ENCODE measurements around the gene SENP3. TPM values are rescaled to one million over a fixed set of nuclear protein-coding genes. Genes with fewer than 3 reads are reported as not detected.

SENP3 gene
- total and polyA plus RNA-seq, 2 of the 13 experiments (the other 11 are each of a cell fraction or from before 2014, with no cell fraction given), result 55.8 to 75.4 TPM

- peak; percentile 94 for ATAC-seq
- H2AFZ ChIP-seq (ENCODE audit: low read length), result peak within 1 kb of the TSS; percentile 62
- TF ChIP-seq STAG1 (CRISPR knock-in tag; IDR thresholded peaks at IDR 0.05) (0 out of 2 replicates have a peak, but pooled peaks have one; percentile 10), HES4 (CRISPR knock-in tag; IDR thresholded peaks at IDR 0.05; ENCODE audit: borderline replicate concordance) (peak; percentile 59; the same call in 1 of the 2 replicates), ZNF720 (CRISPR knock-in tag; IDR thresholded peaks at IDR 0.05) (no peak), MXI1 (IDR thresholded peaks at IDR 0.05; ENCODE audit: borderline replicate concordance, low read depth, low read length) (peak; percentile 34; the same call in 1 of the 3 replicates), TEAD3 (CRISPR knock-in tag; optimal IDR thresholded peaks at IDR 0.05; ENCODE audit: borderline replicate concordance) (peak; percentile 67), RAD21 (CRISPR knock-in tag; IDR thresholded peaks at IDR 0.05) (peak; percentile 58), SRSF1 (optimal IDR thresholded peaks at IDR 0.05; ENCODE audit: low read depth, low read length) (peak; percentile 67), POLR2A (IDR thresholded peaks at IDR 0.05; ENCODE audit: insufficient read depth in 1 of 2, low read depth in 2 of 2, low read length in 2 of 2) (peak in 1 of 2 experiments; percentile 64), NAIF1 (CRISPR knock-in tag; IDR thresholded peaks at IDR 0.05; ENCODE audit: borderline replicate concordance) (no peak), ZNF367 (CRISPR knock-in tag; IDR thresholded peaks at IDR 0.05; ENCODE audit: borderline replicate concordance) (no peak; the same call in 1 of the 2 replicates), ZNF205 (CRISPR knock-in tag; IDR thresholded peaks at IDR 0.05) (peak; percentile 78), BRF2 (CRISPR knock-in tag; IDR thresholded peaks at IDR 0.05) (no peak), ZNF12 (CRISPR knock-in tag; IDR thresholded peaks at IDR 0.05) (0 out of 2 replicates have a peak, but pooled peaks have one; percentile 3), BORCS8-MEF2B (CRISPR knock-in tag; IDR thresholded peaks at IDR 0.05) (0 out of 2 replicates have a peak, but pooled peaks have one; percentile 40), MNT (IDR thresholded peaks at IDR 0.05) (peak; percentile 35; the same call in 1 of the 2 replicates), ZSCAN5A (CRISPR knock-in tag; IDR thresholded peaks at IDR 0.05; ENCODE audit: borderline replicate concordance) (no peak), ZFP82 (CRISPR knock-in tag; IDR thresholded peaks at IDR 0.05; ENCODE audit: borderline replicate concordance) (peak; percentile 78; the same call in 1 of the 2 replicates), KMT2A (CRISPR knock-in tag; IDR thresholded peaks at IDR 0.05) (0 out of 2 replicates have a peak, but pooled peaks have one; percentile 16), SIN3A (IDR thresholded peaks at IDR 0.05; ENCODE audit: borderline replicate concordance, low read depth, low read length) (peak; percentile 32; the same call in 1 of the 2 replicates), TARDBP (CRISPR knock-in tag; IDR thresholded peaks at IDR 0.05) (no peak)
These were observed 52.9 kb downstream of the SENP3 start, which contains the start of gene FXR2 for GRCh38 chr17:7614425-7615264. Gene FXR2 (minus strand): TSS chr17:7614897. CDS start chr17:7614532, 365 bp downstream.

More at GRCh38 chr17:7614425-7615264, 52.9 kb downstream of the SENP3 start, which contains the start of gene FXR2:
- H3K9ac ChIP-seq (ENCODE audit: insufficient read depth, low read depth, low read length), result peak within 1 kb of the TSS; percentile 88
- 1% methylated on average over 25 of the region's 93 CpGs for WGBS (ENCODE audit: low lambda C conversion rate)
- H3K27me3 ChIP-seq (ENCODE audit: control insufficient read depth in 1 of 2, insufficient read depth in 2 of 2, low read length in 2 of 2), result no peaks in the 10 kb centered on the region
- CTCF ChIA-PET (ENCODE audit: low intra/inter-chr PET ratio, low total read pairs), result no interaction called here
- peaks cover 36% of the 10 kb centered on the region for H3K79me2 ChIP-seq (ENCODE audit: insufficient read depth, low read length)
- H3K27ac ChIP-seq (ENCODE audit: extremely low read length, insufficient read depth, low read length), result peak within 1 kb of the TSS; percentile 78
- H3K4me3 ChIP-seq (replicated peaks in 1 of 3; ENCODE audit: insufficient read depth in 1 of 3, low read depth in 2 of 3, low read length in 3 of 3), result peak within 1 kb of the TSS; percentile 64 to 92 (median 89)
- intact Hi-C loops (cut with micrococcal nuclease; ENCODE audit: unreplicated experiment), result loop anchor here (1.0 kb wide), 1 partner anchor 31 kb away; the partner anchor contains the start of gene MPDU1
- H3K4me2 ChIP-seq (ENCODE audit: low read depth, low read length), result peak within 1 kb of the TSS; percentile 90
- FAIRE-seq, result peak; percentile 93
- H4K20me1 ChIP-seq (ENCODE audit: insufficient read depth, low read length), result no peaks in the 10 kb centered on the region
- in situ Hi-C loops (cut with HindIII; ENCODE audit: extremely low pct_ligation_motif_present, low pct_unique_long_range_greater_than_20kb), result no loop called here
- peak; percentile 99 for DNase-seq (ENCODE audit: low spot score)
- peaks cover 53% of the 10 kb centered on the region for H3K4me1 ChIP-seq (ENCODE audit: insufficient read depth, low read length)
- no TSS peak for BruUV-seq (replicated peaks)
- no peaks in the 10 kb centered on the region for H3K9me3 ChIP-seq (ENCODE audit: low read length)
- H3K36me3 ChIP-seq (replicated peaks in 1 of 2; ENCODE audit: control insufficient read depth in 1 of 2, insufficient read depth in 2 of 2, low read length in 2 of 2), result peaks cover 1 to 15% of the 10 kb centered on the region in 2 experiments; a peak in 2 of 5 replicates
- POLR2A ChIA-PET, result interaction anchor here (0.6 to 3.1 kb wide), 14 partner anchors 9 to 579 kb away, joined by 3 to 63 read pairs (median 6); partner anchors contain the start of genes ATP1B2, CD68, MPDU1 and POLR2A
